Lower leg skin (tissue), 3 donors: ENCODE measurements around the gene ZNF407.

ENCODE experiments used
- CTCF ChIP-seq, 3 donors: fragments of 450-650 bp; IDR thresholded peaks; one replicate each; pipeline ENCODE4 v1.5.1; 2016; ENCODE audit warnings: antibody characterized with exemption in 3 of 3, mild to moderate bottlenecking in 3 of 3, moderate library complexity in 2 of 3
- POLR2A ChIP-seq, 2 donors: fragments of 450-650 bp; IDR thresholded peaks; one replicate each; pipeline ENCODE4 v1.6.1; 2016 to 2017; ENCODE audit warnings: antibody characterized with exemption in 2 of 2, mild to moderate bottlenecking in 1 of 2, moderate library complexity in 1 of 2

GRCh38 chr18:74582642-74583041 lies 15.0 kb upstream of the ZNF407 start:
- TF ChIP-seq POLR2A (IDR thresholded peaks at IDR 0.05) (no peak), CTCF (IDR thresholded peaks at IDR 0.05) (no peak)
